ENCODE measurements around the gene LRTM2. TPM values are rescaled to one million over a fixed set of nuclear protein-coding genes. Genes with fewer than 3 reads are reported as not detected.

Gene LRTM2
- total RNA-seq, 2 donors from 2014 or later, result not detected

DNA sequence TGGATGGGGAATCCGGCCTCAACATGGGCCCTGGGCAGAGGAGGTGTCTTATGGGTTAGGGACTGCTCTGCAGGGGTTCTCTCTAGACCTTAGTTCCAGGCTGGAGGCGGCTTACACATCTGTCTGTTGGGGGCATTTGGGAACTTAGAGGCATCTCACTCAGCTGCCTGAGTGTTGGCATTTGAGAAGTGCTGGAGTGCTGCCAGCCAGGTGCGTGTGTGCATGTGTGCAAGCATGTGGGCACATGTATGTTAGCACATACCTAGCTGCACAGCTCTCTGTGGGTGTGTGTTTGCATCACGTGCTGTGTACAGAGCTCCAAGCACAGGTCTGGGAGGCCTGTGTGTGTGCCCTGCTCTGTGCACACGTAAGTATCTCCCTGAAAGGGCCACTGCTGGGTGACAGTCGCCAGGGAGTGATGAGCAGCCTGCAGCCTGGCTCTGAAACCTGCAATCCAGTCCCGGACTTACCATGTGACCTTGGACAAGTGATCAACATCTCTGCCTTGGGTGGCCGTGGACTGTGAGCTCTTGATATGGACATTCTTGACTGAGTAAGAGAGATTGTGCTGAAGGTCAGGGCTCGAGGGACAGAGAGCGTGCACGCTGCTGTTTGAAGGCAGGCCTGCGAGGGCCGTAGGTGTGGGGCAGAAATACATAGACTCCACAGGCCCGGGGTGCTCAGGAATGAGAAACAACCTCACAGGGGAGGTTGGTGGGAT, 5.2 kb downstream of the LRTM2 start:
- H3K4me1 ChIP-seq (replicated peaks), result no peaks in the 10 kb centered on the region
- intact Hi-C loops (cut with DNase I), result no loop called here
- no peaks in the 10 kb centered on the region for H3K36me3 ChIP-seq
- H3K9me3 ChIP-seq, result no peaks in the 10 kb centered on the region
- no peak overlapping the region for H3K27ac ChIP-seq
- no peak for DNase-seq (ENCODE audit: low spot score)
- no peak overlapping the region for H3K4me3 ChIP-seq
- TF ChIP-seq CTCF (IDR thresholded peaks at IDR 0.05) (no peak), POLR2AphosphoS5 (IDR thresholded peaks at IDR 0.05) (no peak), POLR2A (IDR thresholded peaks at IDR 0.05) (no peak)
- WGBS, result 83% methylated on average over 14 of the region's 14 CpGs
- H3K27me3 ChIP-seq (replicated peaks; ENCODE audit: insufficient read depth), result peaks cover 12% of the 10 kb centered on the region

DNA sequence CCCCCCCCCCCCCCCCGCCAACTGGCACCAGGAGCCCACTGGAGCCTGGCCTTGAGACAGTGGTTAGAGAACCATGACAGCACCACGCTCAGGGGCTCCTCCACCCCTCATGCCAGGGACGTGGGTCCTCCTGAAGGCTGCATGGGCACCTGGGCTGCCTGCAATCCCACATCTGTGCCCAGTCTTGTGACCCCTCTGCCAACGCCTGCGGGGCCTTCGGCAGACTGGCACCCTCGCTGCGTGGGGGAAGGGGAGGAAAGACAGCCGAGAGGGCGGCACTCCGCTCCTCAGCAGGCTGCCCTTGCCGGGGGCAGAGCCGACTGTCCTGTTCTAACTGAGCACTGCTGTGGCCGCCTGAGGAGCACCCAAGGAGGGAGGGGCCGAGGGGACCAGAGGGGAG, 6.0 kb downstream of the LRTM2 start:
- no peaks in the 10 kb centered on the region for H3K9me3 ChIP-seq
- H3K4me1 ChIP-seq (replicated peaks), result no peaks in the 10 kb centered on the region
- no peak for TF ChIP-seq POLR2AphosphoS5 (IDR thresholded peaks at IDR 0.05)
- no peak for TF ChIP-seq POLR2A (IDR thresholded peaks at IDR 0.05)
- no peak for TF ChIP-seq CTCF (IDR thresholded peaks at IDR 0.05)
- DNase-seq (ENCODE audit: low spot score), result no peak
- H3K27me3 ChIP-seq (replicated peaks; ENCODE audit: insufficient read depth), result peaks cover 6% of the 10 kb centered on the region
- WGBS, result 66% methylated on average over 15 of the region's 15 CpGs
- H3K4me3 ChIP-seq, result no peak overlapping the region
- H3K27ac ChIP-seq, result no peak overlapping the region
- H3K36me3 ChIP-seq, result no peaks in the 10 kb centered on the region
- intact Hi-C loops (cut with DNase I), result no loop called here

- no peak for DNase-seq (ENCODE audit: low spot score)
- TF ChIP-seq POLR2AphosphoS5 (IDR thresholded peaks at IDR 0.05) (no peak), POLR2A (IDR thresholded peaks at IDR 0.05) (no peak), CTCF (IDR thresholded peaks at IDR 0.05) (no peak)
- intact Hi-C loops (cut with DNase I), result no loop called here
- no peaks in the 10 kb centered on the region for H3K27me3 ChIP-seq (replicated peaks; ENCODE audit: insufficient read depth)
- H3K4me1 ChIP-seq (replicated peaks), result no peaks in the 10 kb centered on the region
- H3K36me3 ChIP-seq, result no peaks in the 10 kb centered on the region
- H3K27ac ChIP-seq, result no peak overlapping the region
- 69% methylated on average over 25 of the region's 25 CpGs for WGBS
- no peaks in the 10 kb centered on the region for H3K9me3 ChIP-seq
- no peak overlapping the region for H3K4me3 ChIP-seq
These were observed 6.7 kb downstream of the LRTM2 start for GRCh38 chr12:1826867-1827705.

GRCh38 chr12:1827826-1828805, 7.8 kb downstream of the LRTM2 start:
- 86% methylated on average over 38 of the region's 38 CpGs for WGBS
- DNase-seq (ENCODE audit: low spot score), result no peak
- H3K4me3 ChIP-seq, result no peak overlapping the region
- no peak overlapping the region for H3K27ac ChIP-seq
- intact Hi-C loops (cut with DNase I), result no loop called here
- H3K9me3 ChIP-seq, result no peaks in the 10 kb centered on the region
- TF ChIP-seq CTCF (IDR thresholded peaks at IDR 0.05) (no peak), POLR2AphosphoS5 (IDR thresholded peaks at IDR 0.05) (no peak), POLR2A (IDR thresholded peaks at IDR 0.05) (no peak)
- H3K27me3 ChIP-seq (replicated peaks; ENCODE audit: insufficient read depth), result no peaks in the 10 kb centered on the region
- no peaks in the 10 kb centered on the region for H3K4me1 ChIP-seq (replicated peaks)
- H3K36me3 ChIP-seq, result no peaks in the 10 kb centered on the region
